Caco-2 (cell line): ENCODE data around the gene SLC18A3. TPM values are rescaled to one million over a fixed set of nuclear protein-coding genes. Genes with fewer than 3 reads are reported as not detected.
A peak's percentile ranks its signal among the peaks of the same experiment; 100 is the strongest.

Experiments
- BruUV-seq: library from RNA; stranded (reverse); fragments of 400-500 nt; replicated peaks from 2 replicates; lab custom pipeline; 2021; lab: Mats Ljungman, UMichigan
- CTCF ChIA-PET: fragments of 300-600 bp; sonication (Branson Sonifier 250); formaldehyde crosslinking; loops from one replicate; lab custom pipeline; 2022; ENCODE audit warnings: antibody characterized with exemption; lab: Charles Lee
- POLR2A ChIA-PET: fragments of 300-600 bp; sonication (Branson Sonifier 250); formaldehyde crosslinking; loops from one replicate; lab custom pipeline; 2022; ENCODE audit warnings: antibody characterized with exemption; lab: Charles Lee
- DNase-seq, 2 experiments: peaks; one replicate each; pipeline versions ENCODE4 v3.0.0 to v3.0.0-alpha.2; 2020 to 2022
- H3K27me3 ChIP-seq: replicated peaks from 2 replicates; pipeline ENCODE4 v1.6.0; 2011; ENCODE audit warnings: low read length; ENCODE audit not compliant: control insufficient read depth, insufficient read depth
- H3K36me3 ChIP-seq: 2 replicates; pipeline ENCODE4 v1.5.1; 2011; ENCODE audit warnings: low read length; ENCODE audit not compliant: control insufficient read depth, insufficient read depth
- H3K4me1 ChIP-seq: fragments of 250-450 bp; sonication (Bioruptor Pico); 2 replicates; pipeline ENCODE4 v1.5.1; 2020; ENCODE audit warnings: mild to moderate bottlenecking
- H3K4me3 ChIP-seq: 2 replicates; pipeline ENCODE4 v1.5.1; 2011; ENCODE audit warnings: low read depth, mild to moderate bottlenecking, control low read depth, low read length
- H3K9me3 ChIP-seq: fragments of 250-450 bp; sonication (Bioruptor Pico); 2 replicates; pipeline ENCODE4 v1.5.1; 2020; ENCODE audit warnings: mild to moderate bottlenecking, moderate library complexity
- H3K27ac Mint-ChIP-seq: one replicate; pipeline ENCODE4 v1.8.0; 2022; ENCODE audit warnings: mixed read lengths; ENCODE audit not compliant: unreplicated experiment
- H3K27me3 Mint-ChIP-seq: one replicate; pipeline ENCODE4 v1.8.0; 2022; ENCODE audit warnings: mixed read lengths; ENCODE audit not compliant: insufficient read depth, unreplicated experiment
- H3K36me3 Mint-ChIP-seq: one replicate; pipeline ENCODE4 v1.8.0; 2022; ENCODE audit warnings: mild to moderate bottlenecking, mixed read lengths; ENCODE audit not compliant: insufficient read depth, unreplicated experiment
- H3K4me1 Mint-ChIP-seq: one replicate; pipeline ENCODE4 v1.8.0; 2022; ENCODE audit warnings: low read depth, mixed read lengths; ENCODE audit not compliant: unreplicated experiment
- H3K4me3 Mint-ChIP-seq: one replicate; pipeline ENCODE4 v1.8.0; 2022; ENCODE audit warnings: mild to moderate bottlenecking, moderate library complexity, mixed read lengths; ENCODE audit not compliant: unreplicated experiment
- H3K9me3 Mint-ChIP-seq: one replicate; pipeline ENCODE4 v1.8.0; 2022; ENCODE audit warnings: mixed read lengths; ENCODE audit not compliant: unreplicated experiment
- intact Hi-C: fragments of 100-400 bp; cut with micrococcal nuclease; formaldehyde crosslinking; loops from one replicate; pipeline ENCODE4 v1.10.0; 2022; ENCODE audit not compliant: unreplicated experiment
- total RNA-seq: library from RNA; stranded (reverse); gene quantifications from 2 replicates; pipeline ENCODE4 v1.2.3, GENCODE V29; 2022
- TF ChIP-seq, protein P1 (sequence below), 2 experiments: fragments of 200-600 bp in 1 of 2; IDR thresholded peaks; 1 replicate in 1 of 2; 2 replicates in 1 of 2; pipeline versions ENCODE4 v1.5.1 to v1.8.0; 2011 to 2022; ENCODE audit warnings: antibody characterized with exemption in 1 of 2, control low read depth in 1 of 2, inconsistent platforms in 1 of 2, low read depth in 1 of 2, low read length in 1 of 2, mild to moderate bottlenecking in 1 of 2, moderate library complexity in 1 of 2; ENCODE audit not compliant: insufficient read depth in 1 of 2, severe bottlenecking in 1 of 2, unreplicated experiment in 1 of 2

The SLC18A3 gene
- total RNA-seq, 1 experiment from 2014 or later: not detected

DNA sequence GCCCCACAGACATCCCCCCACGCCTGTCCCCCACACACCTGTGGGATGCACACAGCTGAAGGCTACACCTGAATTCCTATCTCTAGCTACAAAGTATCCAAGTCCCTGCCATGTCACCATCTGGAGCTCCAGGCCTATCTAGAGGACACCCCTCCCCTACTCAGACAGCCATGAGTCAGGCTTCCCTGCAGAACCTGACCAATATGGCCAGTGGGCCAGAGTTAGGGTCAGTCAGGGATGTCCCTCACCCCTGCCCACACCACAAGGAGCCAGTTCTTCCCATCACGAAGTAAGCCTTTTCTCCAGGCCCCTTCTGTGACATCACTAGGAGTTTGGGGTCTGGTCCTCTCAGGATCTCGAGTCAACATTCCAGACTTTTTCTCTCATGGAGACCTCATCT, 10.6 kb upstream of the SLC18A3 start:
- TF ChIP-seq, protein P1, sequence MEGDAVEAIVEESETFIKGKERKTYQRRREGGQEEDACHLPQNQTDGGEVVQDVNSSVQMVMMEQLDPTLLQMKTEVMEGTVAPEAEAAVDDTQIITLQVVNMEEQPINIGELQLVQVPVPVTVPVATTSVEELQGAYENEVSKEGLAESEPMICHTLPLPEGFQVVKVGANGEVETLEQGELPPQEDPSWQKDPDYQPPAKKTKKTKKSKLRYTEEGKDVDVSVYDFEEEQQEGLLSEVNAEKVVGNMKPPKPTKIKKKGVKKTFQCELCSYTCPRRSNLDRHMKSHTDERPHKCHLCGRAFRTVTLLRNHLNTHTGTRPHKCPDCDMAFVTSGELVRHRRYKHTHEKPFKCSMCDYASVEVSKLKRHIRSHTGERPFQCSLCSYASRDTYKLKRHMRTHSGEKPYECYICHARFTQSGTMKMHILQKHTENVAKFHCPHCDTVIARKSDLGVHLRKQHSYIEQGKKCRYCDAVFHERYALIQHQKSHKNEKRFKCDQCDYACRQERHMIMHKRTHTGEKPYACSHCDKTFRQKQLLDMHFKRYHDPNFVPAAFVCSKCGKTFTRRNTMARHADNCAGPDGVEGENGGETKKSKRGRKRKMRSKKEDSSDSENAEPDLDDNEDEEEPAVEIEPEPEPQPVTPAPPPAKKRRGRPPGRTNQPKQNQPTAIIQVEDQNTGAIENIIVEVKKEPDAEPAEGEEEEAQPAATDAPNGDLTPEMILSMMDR (IDR thresholded peaks at IDR 0.05; ENCODE audit: insufficient read depth in 1 of 2, low read depth in 1 of 2, low read length in 1 of 2, severe bottlenecking in 1 of 2, unreplicated experiment in 1 of 2): no peak
- H3K4me1 Mint-ChIP-seq: peaks cover 9% of the 10 kb centered on the region
- intact Hi-C loops: loop anchor here (10.0 kb wide), 1 partner anchor 315 kb away; no protein-coding TSS in a partner anchor
- H3K27me3 Mint-ChIP-seq: no peaks in the 10 kb centered on the region
- Histone ChIP-seq H3K4me3 (no peak overlapping the region), H3K4me1 (peaks cover 40% of the 10 kb centered on the region), H3K27me3 (no peaks in the 10 kb centered on the region), H3K36me3 (no peaks in the 10 kb centered on the region), H3K9me3 (no peaks in the 10 kb centered on the region)
- no peaks in the 10 kb centered on the region for H3K9me3 Mint-ChIP-seq
- ChIA-PET POLR2A (no interaction called here), CTCF (no interaction called here)
- H3K4me3 Mint-ChIP-seq: no peak overlapping the region
- H3K27ac Mint-ChIP-seq: peak overlapping the region; percentile 9
- H3K36me3 Mint-ChIP-seq: peaks cover 1% of the 10 kb centered on the region
- BruUV-seq: no TSS peak
- DNase-seq: peak in 1 of 2 experiments; percentile 31

DNA sequence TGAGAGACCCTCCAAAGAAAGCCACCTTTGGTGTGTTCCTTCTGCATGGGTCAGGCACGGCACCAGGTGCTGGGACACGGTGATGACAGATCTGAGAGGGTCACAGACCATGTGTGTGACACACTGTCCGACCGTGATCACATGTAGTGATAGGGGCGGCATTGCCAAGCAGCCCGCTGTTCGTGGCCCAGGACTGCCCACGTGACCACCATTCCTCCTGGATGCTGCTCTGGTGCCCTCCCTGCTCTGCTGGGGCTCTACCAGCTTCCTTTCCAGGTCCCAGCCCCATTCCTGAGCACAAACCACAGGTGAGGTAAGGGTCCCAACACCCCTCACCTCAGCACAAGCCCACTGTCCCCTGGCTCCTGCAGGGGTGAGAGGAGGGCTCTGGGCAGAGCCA, 10.1 kb upstream of the SLC18A3 start:
- Histone ChIP-seq H3K36me3 (no peaks in the 10 kb centered on the region), H3K9me3 (no peaks in the 10 kb centered on the region), H3K4me1 (peaks cover 40% of the 10 kb centered on the region), H3K4me3 (no peak overlapping the region), H3K27me3 (no peaks in the 10 kb centered on the region)
- no TSS peak for BruUV-seq
- ChIA-PET CTCF (interaction anchor here (0.5 kb wide), 1 partner anchor 14 kb away, joined by 3 read pairs; the partner anchor contains the start of gene CHAT), POLR2A (no interaction called here)
- no peaks in the 10 kb centered on the region for H3K9me3 Mint-ChIP-seq
- TF ChIP-seq, protein P1 (IDR thresholded peaks at IDR 0.05; ENCODE audit: insufficient read depth in 1 of 2, low read depth in 1 of 2, low read length in 1 of 2, severe bottlenecking in 1 of 2, unreplicated experiment in 1 of 2): no peak
- no peaks in the 10 kb centered on the region for H3K36me3 Mint-ChIP-seq
- H3K4me3 Mint-ChIP-seq: no peak overlapping the region
- no peak for DNase-seq
- H3K27ac Mint-ChIP-seq: no peak overlapping the region
- H3K4me1 Mint-ChIP-seq: peaks cover 9% of the 10 kb centered on the region
- H3K27me3 Mint-ChIP-seq: peaks cover 3% of the 10 kb centered on the region
- intact Hi-C loops: no loop called here

DNA sequence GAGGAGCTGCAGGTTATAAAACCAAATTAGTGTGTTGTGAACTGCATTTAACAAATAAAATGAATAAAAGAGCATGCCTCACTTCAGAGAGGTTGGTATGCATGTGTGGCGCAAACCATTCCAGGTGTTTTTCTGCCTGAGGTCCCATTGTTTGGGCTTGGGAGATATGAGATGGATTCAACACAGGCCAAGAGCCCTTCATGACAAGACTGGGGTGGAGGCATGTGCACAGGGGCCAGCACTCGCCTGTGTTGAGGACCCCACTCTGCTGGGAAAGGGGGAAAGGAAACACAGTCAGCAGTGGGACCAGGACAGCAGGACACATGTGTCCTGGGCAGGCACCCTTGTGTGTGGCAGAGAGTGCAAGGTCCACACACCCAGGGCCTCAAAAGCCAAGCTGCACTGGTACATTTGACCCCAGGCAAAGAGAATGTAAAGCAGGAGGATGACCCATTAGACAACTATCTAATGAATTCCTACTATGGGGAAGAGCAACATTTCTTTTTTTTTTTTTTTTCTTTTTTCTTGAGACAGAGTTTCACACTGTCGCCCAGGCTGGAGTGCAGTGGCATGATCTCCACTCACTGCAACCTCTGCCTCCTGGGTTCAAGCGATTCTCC, 9.2 kb upstream of the SLC18A3 start:
- no TSS peak for BruUV-seq
- H3K27me3 Mint-ChIP-seq: peaks cover 7% of the 10 kb centered on the region

More for the DNA sequence above, 9.2 kb upstream of the SLC18A3 start:
- ChIA-PET CTCF (no interaction called here), POLR2A (no interaction called here)
- Histone ChIP-seq H3K4me3 (no peak overlapping the region), H3K9me3 (no peaks in the 10 kb centered on the region), H3K36me3 (no peaks in the 10 kb centered on the region), H3K27me3 (no peaks in the 10 kb centered on the region), H3K4me1 (peaks cover 40% of the 10 kb centered on the region)
- peak; percentile 45 to 65 for DNase-seq
- no peaks in the 10 kb centered on the region for H3K36me3 Mint-ChIP-seq
- TF ChIP-seq, protein P1 (IDR thresholded peaks at IDR 0.05; ENCODE audit: insufficient read depth in 1 of 2, low read depth in 1 of 2, low read length in 1 of 2, severe bottlenecking in 1 of 2, unreplicated experiment in 1 of 2): no peak
- intact Hi-C loops: no loop called here
- H3K27ac Mint-ChIP-seq: no peak overlapping the region
- H3K9me3 Mint-ChIP-seq: no peaks in the 10 kb centered on the region
- peaks cover 9% of the 10 kb centered on the region for H3K4me1 Mint-ChIP-seq
- H3K4me3 Mint-ChIP-seq: peak overlapping the region; percentile 7
